T-cell (primary cell): ENCODE data around the gene POLDIP2. TPM values are rescaled to one million over a fixed set of nuclear protein-coding genes. Genes with fewer than 3 reads are reported as not detected.
A peak's percentile ranks its signal among the peaks of the same experiment; 100 is the strongest.

ENCODE experiments used
- ATAC-seq, 4 experiments: fragments of 200-7000 bp in 3 of 4; fragments of 150-1000 bp in 1 of 4; cut with Tn5 transposase; replicated peaks in 1 of 4; 1 replicate in 3 of 4; 2 replicates in 1 of 4; pipeline ENCODE4 v1.10.0; 2021; ENCODE audit warnings: moderate library complexity in 3 of 4, mild to moderate bottlenecking in 2 of 4, moderate number of reproducible peaks in 1 of 4
- CTCF ChIA-PET, 2 donors: fragments of 300-600 bp; sonication (Branson Sonifier 250); formaldehyde crosslinking; loops; one replicate each; lab custom pipeline; 2022; ENCODE audit warnings: antibody characterized with exemption in 2 of 2; lab: Charles Lee
- POLR2A ChIA-PET, 2 donors: fragments of 300-600 bp; sonication (Branson Sonifier 250); formaldehyde crosslinking; loops; one replicate each; lab custom pipeline; 2022; ENCODE audit warnings: antibody characterized with exemption in 2 of 2; lab: Charles Lee
- DNase-seq, 35 experiments: peaks; one replicate each; pipeline versions ENCODE4 v3.0.0 to v3.0.0-alpha.2; 2013 to 2023
- H3K27ac ChIP-seq: one replicate; pipeline ENCODE4 v1.5.1; 2013; ENCODE audit warnings: low read length
- H3K27me3 ChIP-seq, 2 experiments: replicated peaks in 1 of 2; 1 replicate in 1 of 2; 2 replicates in 1 of 2; pipeline versions ENCODE4 v1.6.1 to v1.7.0; 2013; ENCODE audit warnings: low read length in 1 of 2, mixed read lengths in 1 of 2; ENCODE audit not compliant: control insufficient read depth in 2 of 2, insufficient read depth in 2 of 2; ENCODE audit errors: extremely low read depth in 1 of 2
- H3K36me3 ChIP-seq, 2 donors: 1 replicate in 1 of 2; 2 replicates in 1 of 2; pipeline versions ENCODE4 v1.6.1 to v1.7.0; 2013; ENCODE audit warnings: low read length in 1 of 2; ENCODE audit not compliant: control insufficient read depth in 2 of 2, insufficient read depth in 1 of 2; ENCODE audit errors: extremely low read depth in 1 of 2
- H3K4me1 ChIP-seq, 2 experiments: 1 replicate in 1 of 2; 2 replicates in 1 of 2; pipeline versions ENCODE4 v1.6.1 to v1.7.0; 2013; ENCODE audit warnings: low read length in 2 of 2, mixed read lengths in 1 of 2; ENCODE audit not compliant: insufficient read depth in 2 of 2, control insufficient read depth in 1 of 2; ENCODE audit errors: extremely low read depth in 1 of 2
- H3K4me3 ChIP-seq, 2 donors: 1 replicate in 1 of 2; 2 replicates in 1 of 2; pipeline versions ENCODE4 v1.5.1 to v1.7.0; 2013; ENCODE audit warnings: mild to moderate bottlenecking in 2 of 2, low read length in 1 of 2, moderate library complexity in 1 of 2; ENCODE audit not compliant: control insufficient read depth in 1 of 2; ENCODE audit errors: extremely low read depth in 1 of 2
- H3K9me3 ChIP-seq: 2 replicates; pipeline ENCODE4 v1.7.0; 2013
- H3K27ac Mint-ChIP-seq, 2 donors: one replicate each; pipeline ENCODE4 v1.8.0; 2020 to 2021; ENCODE audit warnings: mild to moderate bottlenecking in 2 of 2, mixed read lengths in 2 of 2
- H3K27me3 Mint-ChIP-seq, 2 donors: one replicate each; pipeline ENCODE4 v1.8.0; 2021 to 2022; ENCODE audit warnings: mixed read lengths in 2 of 2
- H3K36me3 Mint-ChIP-seq: one replicate; pipeline ENCODE4 v1.8.0; 2021; ENCODE audit warnings: mixed read lengths
- H3K4me1 Mint-ChIP-seq, 3 donors: one replicate each; pipeline ENCODE4 v1.8.0; 2020 to 2022; ENCODE audit warnings: mixed read lengths in 3 of 3, mild to moderate bottlenecking in 1 of 3
- H3K4me3 Mint-ChIP-seq, 3 donors: one replicate each; pipeline ENCODE4 v1.8.0; 2020 to 2022; ENCODE audit warnings: mild to moderate bottlenecking in 3 of 3, mixed read lengths in 3 of 3, moderate library complexity in 3 of 3
- H3K9me3 Mint-ChIP-seq, 3 donors: one replicate each; pipeline ENCODE4 v1.8.0; 2020 to 2022; ENCODE audit warnings: mixed read lengths in 3 of 3
- WGBS: methylation state at CpG from one replicate; pipeline ENCODE4 v1.1.5; 2013; ENCODE audit warnings: missing lambda C conversion rate; ENCODE audit not compliant: insufficient coverage; 5-methylcytosine and 5-hydroxymethylcytosine counted together
- total RNA-seq, 35 experiments: library from RNA in 6 of 35; stranded (reverse) in 6 of 35; fragments of 120-200 nt in 1 of 35; gene quantifications; one replicate each; pipeline versions ENCODE4 v1.2.1 to v1.2.4 and lab custom pipeline; 2013 to 2026

POLDIP2 gene
- total RNA-seq, 5 donors from 2014 or later (not counting 1 experiment from before 2014, with no cell fraction given): 29.2 to 38.7 (median 33.2) TPM

DNA sequence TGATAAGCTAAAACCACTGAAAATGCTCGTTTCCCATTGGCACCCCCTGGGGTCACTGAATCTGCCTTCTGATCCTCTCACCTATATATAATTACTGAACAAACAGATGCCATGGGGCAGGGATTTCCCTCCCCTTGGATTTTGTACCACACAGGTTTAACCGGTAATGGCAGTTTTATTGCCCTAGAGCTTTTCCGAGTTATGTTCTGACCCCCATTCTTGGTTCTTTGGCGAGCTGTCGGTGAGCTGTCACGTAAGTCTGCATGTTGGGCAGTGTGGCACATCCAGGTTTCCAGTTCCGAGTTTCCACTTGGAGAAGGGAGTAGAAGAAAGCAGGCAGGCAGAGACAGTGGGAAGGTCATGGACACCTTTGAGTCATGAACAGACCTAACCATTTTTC is 31.2 kb downstream of the POLDIP2 start:
- Mint-ChIP-seq H3K27ac (no peak overlapping the region), H3K4me1 (peaks cover 0 to 2% (median 0%) of the 10 kb centered on the region in 3 donors), H3K36me3 (peaks cover 21% of the 10 kb centered on the region), H3K9me3 (no peaks in the 10 kb centered on the region), H3K27me3 (no peaks in the 10 kb centered on the region), H3K4me3 (no peak overlapping the region)
- H3K9me3 ChIP-seq: no peaks in the 10 kb centered on the region
- H3K4me1 ChIP-seq: no peaks in the 10 kb centered on the region
- ATAC-seq: no peak
- no peak for DNase-seq
- ChIA-PET CTCF (no interaction called here), POLR2A (no interaction called here)
- no peaks in the 10 kb centered on the region for H3K27me3 ChIP-seq
- WGBS: 100% methylated on average over 5 of the region's 7 CpGs
- H3K27ac ChIP-seq: no peak overlapping the region
- H3K4me3 ChIP-seq: no peak overlapping the region
- peaks cover 3 to 33% of the 10 kb centered on the region in 2 donors for H3K36me3 ChIP-seq

DNA sequence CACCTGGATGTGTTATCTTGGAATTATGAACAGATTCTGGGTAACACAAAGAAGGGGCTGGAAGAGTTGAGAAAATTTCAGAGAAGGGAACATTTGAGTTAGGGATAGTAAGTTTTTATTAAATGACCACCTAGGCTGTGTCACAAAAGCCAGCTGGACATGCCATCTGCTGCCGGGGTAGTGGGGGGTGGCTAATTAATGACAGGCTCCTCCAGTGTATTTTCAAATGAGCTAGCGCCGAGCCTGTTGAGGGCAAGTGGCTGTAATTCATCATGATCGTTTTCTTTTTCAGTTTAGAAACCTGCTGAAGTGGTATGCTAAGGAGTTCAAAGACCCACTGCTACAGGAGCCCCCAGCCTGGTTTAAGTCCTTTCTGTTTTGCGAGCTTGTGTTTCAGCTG is 32.1 kb downstream of the POLDIP2 start:
- DNase-seq (no peak), ATAC-seq (no peak)
- peaks cover 2 to 6% (median 4%) of the 10 kb centered on the region in 3 donors for H3K4me1 Mint-ChIP-seq
- no peaks in the 10 kb centered on the region for H3K9me3 Mint-ChIP-seq
- no peak overlapping the region for H3K27ac Mint-ChIP-seq
- no peaks in the 10 kb centered on the region for H3K27me3 Mint-ChIP-seq
- H3K4me3 Mint-ChIP-seq: no peak overlapping the region
- no peaks in the 10 kb centered on the region for H3K9me3 ChIP-seq
- no peaks in the 10 kb centered on the region for H3K4me1 ChIP-seq
- 100% methylated on average over 4 of the region's 5 CpGs for WGBS
- H3K4me3 ChIP-seq: no peak overlapping the region
- peaks cover 0 to 24% of the 10 kb centered on the region in 2 donors for H3K36me3 ChIP-seq
- no peaks in the 10 kb centered on the region for H3K27me3 ChIP-seq
- H3K27ac ChIP-seq: no peak overlapping the region
- CTCF ChIA-PET: no interaction called here
- peaks cover 15% of the 10 kb centered on the region for H3K36me3 Mint-ChIP-seq
- POLR2A ChIA-PET: interaction anchor here in 1 of 2 donors (0.6 kb wide), 1 partner anchor 18 kb away, joined by 4 read pairs; no protein-coding TSS in a partner anchor

DNA sequence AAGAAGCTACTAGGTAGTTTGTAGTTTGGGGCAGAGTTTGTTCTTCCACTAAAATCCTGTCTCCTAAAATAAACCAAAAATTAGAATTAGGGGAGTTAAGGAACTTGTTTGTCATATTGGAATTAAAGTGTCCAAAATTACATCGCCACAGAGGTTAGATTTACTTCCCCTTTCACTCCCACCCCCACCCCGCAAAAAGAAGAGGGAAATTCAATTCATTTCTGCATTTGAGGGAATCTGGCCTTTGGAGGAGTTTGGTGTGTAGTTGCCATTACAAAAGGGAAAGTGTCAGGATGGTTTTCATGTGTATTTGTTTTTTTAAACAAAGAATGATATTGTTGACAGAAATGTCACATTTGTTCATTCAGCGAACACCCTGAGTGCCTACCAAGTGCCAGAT is 32.5 kb downstream of the POLDIP2 start:
- Histone ChIP-seq H3K27ac (no peak overlapping the region), H3K27me3 (no peaks in the 10 kb centered on the region), H3K36me3 (peaks cover 0 to 21% of the 10 kb centered on the region in 2 donors), H3K4me1 (peaks cover 0 to 1% of the 10 kb centered on the region in 2 experiments), H3K9me3 (no peaks in the 10 kb centered on the region), H3K4me3 (no peak overlapping the region)
- H3K9me3 Mint-ChIP-seq: no peaks in the 10 kb centered on the region
- H3K4me3 Mint-ChIP-seq: no peak overlapping the region
- DNase-seq: no peak
- H3K4me1 Mint-ChIP-seq: peaks cover 6 to 11% (median 9%) of the 10 kb centered on the region in 3 donors
- H3K27ac Mint-ChIP-seq: no peak overlapping the region
- ChIA-PET POLR2A (no interaction called here), CTCF (no interaction called here)
- peaks cover 15% of the 10 kb centered on the region for H3K36me3 Mint-ChIP-seq
- H3K27me3 Mint-ChIP-seq: no peaks in the 10 kb centered on the region
- WGBS: 88% methylated on average over 1 of the region's 3 CpGs
- ATAC-seq: no peak

DNA sequence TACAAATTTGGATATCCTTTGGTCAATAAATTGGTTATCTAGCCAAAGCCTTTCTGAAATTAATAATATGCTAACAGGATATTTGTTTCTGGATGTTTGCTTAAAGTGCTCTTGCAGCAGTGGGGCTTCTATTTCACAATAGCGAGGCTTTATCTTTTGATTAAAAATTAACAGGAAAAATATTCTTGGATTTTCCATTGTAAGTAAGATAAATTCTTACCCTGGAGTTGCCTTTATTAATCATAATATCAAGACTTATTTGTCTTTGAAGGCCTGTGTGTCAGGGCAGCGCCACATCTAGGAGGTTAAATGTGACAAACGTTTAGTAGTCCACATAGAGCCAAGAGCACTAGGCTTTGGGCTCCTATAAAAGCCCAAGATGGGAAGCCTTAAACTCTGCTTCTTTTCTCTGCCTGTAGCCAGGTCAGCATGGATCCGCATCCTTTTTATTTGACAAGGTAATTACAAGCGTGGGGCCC is 33.0 kb downstream of the POLDIP2 start:
- POLR2A ChIA-PET: no interaction called here
- H3K4me3 ChIP-seq: no peak overlapping the region
- DNase-seq: no peak
- H3K27ac ChIP-seq: no peak overlapping the region
- no peak for ATAC-seq
- no peaks in the 10 kb centered on the region for H3K27me3 Mint-ChIP-seq
- no peaks in the 10 kb centered on the region for H3K27me3 ChIP-seq
- WGBS: 100% methylated on average over 2 of the region's 5 CpGs
- CTCF ChIA-PET: no interaction called here
- peaks cover 11 to 15% (median 13%) of the 10 kb centered on the region in 3 donors for H3K4me1 Mint-ChIP-seq
- H3K36me3 ChIP-seq: peaks cover 0 to 18% of the 10 kb centered on the region in 2 donors
- H3K9me3 Mint-ChIP-seq: no peaks in the 10 kb centered on the region
- H3K27ac Mint-ChIP-seq: no peak overlapping the region
- H3K36me3 Mint-ChIP-seq: peaks cover 15% of the 10 kb centered on the region
- H3K9me3 ChIP-seq: no peaks in the 10 kb centered on the region
- H3K4me3 Mint-ChIP-seq: no peak overlapping the region
- peaks cover 3 to 6% of the 10 kb centered on the region in 2 experiments for H3K4me1 ChIP-seq

DNA sequence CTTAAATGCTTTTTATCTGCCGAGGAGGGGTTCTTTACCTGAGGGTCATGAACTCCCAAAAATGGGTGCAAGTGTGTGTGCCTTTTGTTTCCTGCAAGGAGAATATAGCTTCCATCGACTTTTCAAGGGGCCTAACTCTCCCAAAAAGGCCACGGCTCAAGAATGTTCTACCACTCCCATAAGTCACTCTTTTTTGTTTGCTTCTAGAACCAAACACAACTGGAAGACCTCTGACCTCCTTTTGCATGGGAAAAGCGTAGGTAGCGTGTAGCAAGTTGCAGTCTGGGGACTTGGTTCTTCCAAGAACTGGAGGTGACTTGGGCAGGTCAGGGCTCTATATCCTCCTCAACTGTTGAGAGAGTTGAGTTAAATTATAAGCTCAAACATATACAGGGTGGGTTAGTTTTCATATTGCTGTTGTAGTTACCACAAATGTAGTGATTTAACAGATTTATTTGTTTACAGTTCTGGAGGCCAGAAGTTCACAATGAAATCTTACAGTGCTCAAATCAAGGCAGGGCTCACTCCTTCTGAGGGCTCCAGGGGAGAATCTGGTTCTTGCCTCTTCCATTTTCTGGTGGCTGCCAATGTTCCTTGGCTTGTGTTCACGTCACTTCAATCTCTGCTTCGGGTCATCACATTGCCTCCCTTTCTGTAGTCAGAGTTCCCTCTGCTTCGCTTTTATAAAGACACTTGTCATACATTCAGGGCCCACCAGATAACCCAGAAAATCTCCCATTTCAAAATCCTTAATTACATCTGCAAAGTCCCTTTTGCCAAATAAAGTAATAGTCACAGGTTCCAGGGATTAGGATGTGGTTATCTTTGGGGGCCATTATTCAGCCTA is 36.9 kb downstream of the POLDIP2 start:
- ATAC-seq (no peak), DNase-seq (no peak)
- Histone ChIP-seq H3K36me3 (no peaks in the 10 kb centered on the region), H3K4me3 (no peak overlapping the region), H3K4me1 (peaks cover 4 to 19% of the 10 kb centered on the region in 2 experiments), H3K9me3 (no peaks in the 10 kb centered on the region), H3K27me3 (peaks cover 0 to 4% of the 10 kb centered on the region in 2 experiments), H3K27ac (no peak overlapping the region)
- H3K4me3 Mint-ChIP-seq: peak overlapping the region; percentile 79 to 89 (median 88)
- peaks cover 21 to 31% (median 28%) of the 10 kb centered on the region in 3 donors for H3K4me1 Mint-ChIP-seq
- no peaks in the 10 kb centered on the region for H3K36me3 Mint-ChIP-seq
- 100% methylated on average over 1 of the region's 8 CpGs for WGBS
- peaks cover 0 to 4% of the 10 kb centered on the region in 2 donors for H3K27me3 Mint-ChIP-seq
- no peak overlapping the region for H3K27ac Mint-ChIP-seq
- POLR2A ChIA-PET: interaction anchor here (0.6 to 1.5 kb wide), 3 partner anchors 15 to 508 kb away, joined by 5 to 11 read pairs (median 5); partner anchors contain the start of genes TNFAIP1 (in 2 of the 2) and IFT20 (in 1 of the 2)
- H3K9me3 Mint-ChIP-seq: no peaks in the 10 kb centered on the region
- CTCF ChIA-PET: interaction anchor here in 1 of 2 donors (3.5 kb wide), 1 partner anchor 15 kb away, joined by 15 read pairs; the partner anchor contains the start of genes IFT20 and TNFAIP1

DNA sequence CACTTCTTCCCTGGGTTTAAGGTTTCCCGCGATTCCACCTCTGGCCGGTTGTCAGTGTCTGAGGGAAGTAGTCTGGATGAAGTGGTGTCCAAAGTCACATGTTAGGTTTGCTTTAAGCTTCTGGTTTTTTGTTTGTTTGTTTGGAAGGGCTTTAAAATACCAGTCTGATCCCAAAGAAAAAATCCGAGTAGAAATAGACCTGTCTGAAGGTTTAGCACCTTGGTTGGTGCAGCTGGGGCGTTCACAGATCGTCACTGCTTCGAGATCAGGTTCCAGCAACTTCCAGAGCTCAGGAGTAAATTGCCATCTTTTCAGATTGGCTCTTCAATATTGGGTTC is 37.8 kb downstream of the POLDIP2 start:
- H3K4me3 ChIP-seq: peak overlapping the region; percentile 76 to 78
- Mint-ChIP-seq H3K27ac (peak overlapping the region in 1 of 2 donors; percentile 58), H3K9me3 (no peaks in the 10 kb centered on the region), H3K4me3 (peak overlapping the region; percentile 79 to 89 (median 88)), H3K4me1 (peaks cover 21 to 31% (median 28%) of the 10 kb centered on the region in 3 donors), H3K36me3 (no peaks in the 10 kb centered on the region), H3K27me3 (peaks cover 0 to 4% of the 10 kb centered on the region in 2 donors)
- no peak for DNase-seq
- ATAC-seq: no peak
- H3K4me1 ChIP-seq: peaks cover 4 to 19% of the 10 kb centered on the region in 2 experiments
- no peak overlapping the region for H3K27ac ChIP-seq
- no peaks in the 10 kb centered on the region for H3K9me3 ChIP-seq
- 9% methylated on average over 4 of the region's 7 CpGs for WGBS
- CTCF ChIA-PET: interaction anchor here (0.7 to 3.5 kb wide), 3 partner anchors 16 to 514 kb away, joined by 3 to 15 read pairs (median 4); partner anchors contain the start of genes TNFAIP1 (in 2 of the 2) and IFT20 (in 1 of the 2)
- peaks cover 0 to 4% of the 10 kb centered on the region in 2 experiments for H3K27me3 ChIP-seq
- POLR2A ChIA-PET: interaction anchor here (0.6 to 1.5 kb wide), 3 partner anchors 16 to 1552 kb away, joined by 4 to 11 read pairs (median 5); partner anchors contain the start of genes TNFAIP1 (in 2 of the 2) and IFT20 (in 1 of the 2)
- no peaks in the 10 kb centered on the region for H3K36me3 ChIP-seq
